Measurements from ENCODE around the gene IYD.
"Not testable (repeated sequence)": the region's sequence is repeated elsewhere in the genome, so short reads cannot be mapped to it uniquely, and the experiment has no call there.

IYD gene

DNA sequence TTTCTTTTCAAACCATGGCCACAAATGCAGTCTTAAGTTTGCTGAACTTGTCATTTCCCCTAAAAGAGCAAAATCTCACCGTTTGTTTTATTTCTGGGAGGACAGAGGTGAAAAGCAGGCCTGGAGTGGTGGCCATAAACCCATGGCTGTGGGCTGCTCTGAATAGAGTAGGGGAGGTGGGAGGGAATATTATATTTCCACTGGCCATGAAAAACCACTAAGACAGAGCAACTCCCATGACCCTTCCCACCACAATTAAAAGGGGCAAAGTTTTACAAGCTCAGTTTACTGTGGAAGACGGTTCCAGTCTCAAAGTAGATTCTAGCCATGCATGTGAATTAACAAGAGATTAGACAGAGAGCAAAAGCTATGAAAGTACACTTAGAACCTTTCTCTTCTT lies 59.0 kb downstream of the IYD start:
- no peaks in the 10 kb centered on the region for H3K36me3 Mint-ChIP-seq (ENCODE audit: insufficient read depth)
- no peaks in the 10 kb centered on the region for H3K27me3 Mint-ChIP-seq
- DNase-seq (ENCODE audit: low spot score in 2 of 2) (no peak), ATAC-seq (replicated peaks; ENCODE audit: extremely low read depth, poor library complexity, severe bottlenecking) (no peak)
- no peak overlapping the region for H3K4me3 Mint-ChIP-seq
- no peaks in the 10 kb centered on the region for H3K9me3 Mint-ChIP-seq
- H3K27ac Mint-ChIP-seq (ENCODE audit: low read depth) = no peak overlapping the region
- no peaks in the 10 kb centered on the region for H3K4me1 Mint-ChIP-seq

DNA sequence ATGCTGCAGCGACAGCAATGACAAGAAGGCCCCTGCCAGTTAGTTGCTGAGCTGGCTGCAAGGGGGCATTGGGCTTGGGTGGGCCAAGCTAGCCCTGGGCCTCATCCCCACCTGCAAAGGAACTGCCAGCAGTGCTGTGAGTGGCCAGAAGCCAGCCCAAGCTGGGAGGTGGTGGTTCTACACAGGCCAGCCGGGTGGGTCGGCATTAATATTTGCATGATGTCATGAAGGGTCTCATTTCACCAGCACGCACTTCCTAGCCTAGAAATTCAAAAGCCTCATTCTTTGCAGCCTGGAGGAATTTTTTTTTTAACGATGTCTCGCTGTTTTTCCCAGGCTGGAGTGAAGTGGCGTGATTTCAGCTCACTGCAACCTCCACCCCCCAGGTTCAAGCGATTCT lies 62.0 kb downstream of the IYD start:
- Mint-ChIP-seq H3K36me3 (ENCODE audit: insufficient read depth) (no peaks in the 10 kb centered on the region), H3K4me3 (no peak overlapping the region), H3K27me3 (no peaks in the 10 kb centered on the region), H3K27ac (ENCODE audit: low read depth) (no peak overlapping the region), H3K9me3 (no peaks in the 10 kb centered on the region), H3K4me1 (no peaks in the 10 kb centered on the region)
- DNase-seq (ENCODE audit: low spot score in 2 of 2) = no peak
- no peak for ATAC-seq (replicated peaks; ENCODE audit: extremely low read depth, poor library complexity, severe bottlenecking)

DNA sequence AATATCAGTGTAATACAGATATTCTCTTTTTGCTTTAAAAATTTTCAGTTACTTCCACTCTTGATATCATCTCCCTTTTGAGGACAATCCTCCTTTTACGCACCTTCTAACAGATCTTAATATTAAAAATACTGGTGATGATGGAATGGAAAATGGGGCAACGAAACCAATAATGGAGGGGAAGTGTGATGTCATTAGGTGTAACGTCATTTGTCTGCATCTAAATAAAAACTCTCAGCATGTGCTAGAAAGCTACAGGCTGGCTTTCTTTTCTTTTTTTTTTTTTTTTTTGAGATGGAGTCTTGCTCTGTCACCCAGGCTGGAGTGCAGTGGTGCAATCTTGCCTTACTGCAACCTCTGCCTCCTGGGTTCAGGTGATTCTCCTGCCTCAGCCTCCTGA lies 66.5 kb downstream of the IYD start:
- H3K36me3 Mint-ChIP-seq (ENCODE audit: insufficient read depth) = no peaks in the 10 kb centered on the region
- peaks cover 5% of the 10 kb centered on the region for H3K4me1 Mint-ChIP-seq
- H3K27ac Mint-ChIP-seq (ENCODE audit: low read depth) = no peak overlapping the region
- H3K9me3 Mint-ChIP-seq = peaks cover 4% of the 10 kb centered on the region
- ATAC-seq (replicated peaks; ENCODE audit: extremely low read depth, poor library complexity, severe bottlenecking) = no peak
- H3K4me3 Mint-ChIP-seq = no peak overlapping the region
- no peaks in the 10 kb centered on the region for H3K27me3 Mint-ChIP-seq
- no peak for DNase-seq (ENCODE audit: low spot score in 2 of 2)

DNA sequence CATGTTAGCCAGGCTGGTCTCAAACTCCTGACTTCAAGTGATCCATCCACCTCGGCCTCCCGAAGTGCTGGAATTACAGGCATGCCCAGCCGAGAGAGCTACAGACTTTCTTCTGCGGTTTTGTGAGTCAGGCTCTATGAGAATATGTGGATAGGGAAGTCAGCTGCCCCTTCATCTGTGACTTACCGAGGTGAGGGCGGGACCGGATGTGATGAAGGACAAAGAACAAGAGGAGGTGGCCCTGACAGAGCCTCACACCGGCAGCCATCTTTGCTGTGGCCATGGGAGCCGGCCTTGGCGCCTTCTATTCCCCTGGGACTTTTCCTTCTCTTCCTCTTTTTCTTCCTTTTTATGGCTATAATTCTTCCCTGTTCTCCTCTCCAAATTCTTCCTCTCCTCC lies 67.0 kb downstream of the IYD start:
- no peak for DNase-seq (ENCODE audit: low spot score in 2 of 2)
- no peak overlapping the region for H3K4me3 Mint-ChIP-seq
- H3K27me3 Mint-ChIP-seq = no peaks in the 10 kb centered on the region
- H3K4me1 Mint-ChIP-seq = peaks cover 5% of the 10 kb centered on the region
- peaks cover 4% of the 10 kb centered on the region for H3K9me3 Mint-ChIP-seq
- ATAC-seq (replicated peaks; ENCODE audit: extremely low read depth, poor library complexity, severe bottlenecking) = no peak
- H3K36me3 Mint-ChIP-seq (ENCODE audit: insufficient read depth) = no peaks in the 10 kb centered on the region
- no peak overlapping the region for H3K27ac Mint-ChIP-seq (ENCODE audit: low read depth)

DNA sequence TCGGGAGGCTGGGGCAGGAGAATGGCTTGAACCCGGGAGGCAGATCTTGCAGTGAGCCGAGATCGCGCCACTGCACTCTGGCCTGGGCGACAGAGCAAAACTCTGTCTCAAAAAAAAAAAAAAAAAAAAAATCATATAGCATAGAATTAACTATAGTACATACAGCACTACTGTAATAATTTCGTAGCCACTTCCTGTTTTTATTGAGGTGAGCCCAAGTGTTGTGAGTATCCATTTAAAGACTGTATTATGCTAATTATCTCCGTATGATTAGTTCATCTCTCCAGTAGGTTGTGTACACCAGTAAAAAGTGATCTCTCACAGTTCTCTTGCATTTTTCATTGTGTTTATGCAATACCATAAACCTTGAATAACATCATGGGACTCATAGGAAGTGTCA lies 70.6 kb downstream of the IYD start:
- no peak for DNase-seq (ENCODE audit: low spot score in 2 of 2)
- ATAC-seq (replicated peaks; ENCODE audit: extremely low read depth, poor library complexity, severe bottlenecking) = peak; percentile 62
- Mint-ChIP-seq H3K4me3 (no peak overlapping the region), H3K27ac (ENCODE audit: low read depth) (no peak overlapping the region), H3K9me3 (peaks cover 4% of the 10 kb centered on the region), H3K27me3 (peaks cover 5% of the 10 kb centered on the region), H3K4me1 (peaks cover 5% of the 10 kb centered on the region), H3K36me3 (ENCODE audit: insufficient read depth) (no peaks in the 10 kb centered on the region)

DNA sequence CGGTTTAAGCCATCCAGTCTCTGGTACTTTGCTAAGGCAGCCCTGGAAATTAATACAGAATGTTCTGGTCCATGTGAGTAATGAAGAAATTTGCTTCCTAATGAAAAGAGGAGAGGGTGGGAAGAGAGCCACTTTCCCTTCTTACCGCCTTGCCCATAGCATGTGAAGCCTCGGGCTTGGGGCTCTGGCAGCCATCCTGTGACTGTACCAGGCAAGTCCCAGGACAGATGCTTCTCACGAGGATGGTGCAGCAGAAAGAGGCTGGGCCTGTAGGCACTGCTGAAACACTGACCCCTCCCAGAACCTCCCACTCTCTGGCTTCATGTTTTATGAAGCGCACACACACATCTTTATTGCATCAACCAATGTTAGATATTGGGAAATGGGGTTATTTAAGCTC lies 74.8 kb downstream of the IYD start:
- peaks cover 5% of the 10 kb centered on the region for H3K4me1 Mint-ChIP-seq
- H3K4me3 Mint-ChIP-seq = no peak overlapping the region
- ATAC-seq (replicated peaks; ENCODE audit: extremely low read depth, poor library complexity, severe bottlenecking) (no peak), DNase-seq (ENCODE audit: low spot score in 2 of 2) (no peak)
- H3K9me3 Mint-ChIP-seq = peaks cover 4% of the 10 kb centered on the region
- peaks cover 21% of the 10 kb centered on the region for H3K27me3 Mint-ChIP-seq
- H3K27ac Mint-ChIP-seq (ENCODE audit: low read depth) = no peak overlapping the region
- H3K36me3 Mint-ChIP-seq (ENCODE audit: insufficient read depth) = no peaks in the 10 kb centered on the region

DNA sequence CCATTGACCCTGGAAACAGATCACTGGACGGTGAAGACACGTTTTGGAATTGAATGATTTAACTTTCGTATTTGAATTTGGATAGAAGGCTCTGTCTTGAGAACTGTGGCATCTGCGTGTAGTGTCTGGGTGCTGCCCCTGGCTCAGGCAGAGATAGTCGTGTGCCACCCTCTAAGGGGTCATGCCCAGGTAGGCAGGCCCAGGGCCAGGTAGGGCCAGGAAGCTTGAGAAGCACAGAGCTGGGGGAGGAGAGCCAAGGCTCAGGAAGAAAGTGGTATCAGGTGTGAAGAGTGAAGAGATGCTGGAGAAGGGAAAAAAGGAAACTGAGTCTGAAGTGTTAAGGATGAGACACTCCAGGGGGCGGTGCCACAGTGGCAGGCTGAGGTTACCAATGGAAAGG lies 75.5 kb downstream of the IYD start:
- peaks cover 5% of the 10 kb centered on the region for H3K4me1 Mint-ChIP-seq
- ATAC-seq (replicated peaks; ENCODE audit: extremely low read depth, poor library complexity, severe bottlenecking) (no peak), DNase-seq (ENCODE audit: low spot score in 2 of 2) (no peak)
- no peaks in the 10 kb centered on the region for H3K36me3 Mint-ChIP-seq (ENCODE audit: insufficient read depth)
- peaks cover 4% of the 10 kb centered on the region for H3K9me3 Mint-ChIP-seq
- no peak overlapping the region for H3K27ac Mint-ChIP-seq (ENCODE audit: low read depth)
- peaks cover 21% of the 10 kb centered on the region for H3K27me3 Mint-ChIP-seq
- no peak overlapping the region for H3K4me3 Mint-ChIP-seq

DNA sequence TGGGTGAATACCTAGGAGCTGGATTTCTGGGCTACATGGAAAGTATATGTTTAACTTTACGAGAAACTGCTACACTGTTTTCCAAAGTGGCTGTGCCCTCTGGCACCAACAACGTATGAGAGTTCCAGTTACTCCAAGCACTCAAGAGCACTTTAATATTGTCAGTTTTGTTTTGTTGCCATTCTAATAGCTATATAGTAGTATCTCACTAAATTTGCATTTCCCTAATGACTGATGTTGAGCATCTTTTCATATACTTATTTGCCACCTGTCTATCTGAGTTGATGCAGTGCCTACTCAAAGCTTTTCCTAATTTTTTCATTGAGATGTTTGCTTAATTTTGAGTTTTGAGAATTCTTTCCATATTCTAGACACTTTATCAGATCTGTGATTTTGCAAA lies 76.7 kb downstream of the IYD start:
- Mint-ChIP-seq H3K4me3 (no peak overlapping the region), H3K9me3 (no peaks in the 10 kb centered on the region)

DNA sequence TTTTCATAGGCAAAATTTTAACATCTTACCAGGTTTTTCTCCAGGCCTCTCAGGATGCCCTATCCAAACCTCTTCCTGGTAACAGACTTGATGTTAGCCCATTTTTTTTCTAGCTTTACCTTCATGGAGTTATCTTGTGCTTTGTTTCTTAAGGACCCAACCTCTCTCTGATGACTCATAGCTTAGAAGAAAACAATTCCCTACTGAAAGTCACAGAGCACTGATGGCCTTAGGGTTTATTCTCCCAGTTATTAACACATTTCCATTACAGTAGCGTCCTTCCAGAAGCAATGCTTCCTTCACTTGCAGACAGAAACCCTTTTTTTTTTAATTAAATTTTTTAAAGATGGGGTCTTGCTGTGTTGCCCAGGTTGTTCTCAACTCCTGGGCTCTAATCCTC lies 79.4 kb downstream of the IYD start:
- H3K4me1 Mint-ChIP-seq = no peaks in the 10 kb centered on the region
- no peak overlapping the region for H3K4me3 Mint-ChIP-seq
- no peaks in the 10 kb centered on the region for H3K9me3 Mint-ChIP-seq
- H3K27ac Mint-ChIP-seq (ENCODE audit: low read depth) = no peak overlapping the region
- DNase-seq (ENCODE audit: low spot score in 2 of 2) (no peak), ATAC-seq (replicated peaks; ENCODE audit: extremely low read depth, poor library complexity, severe bottlenecking) (no peak)
- H3K36me3 Mint-ChIP-seq (ENCODE audit: insufficient read depth) = no peaks in the 10 kb centered on the region
- H3K27me3 Mint-ChIP-seq = peaks cover 21% of the 10 kb centered on the region

More for the DNA sequence above, 76.7 kb downstream of the IYD start:
- no peak for DNase-seq (ENCODE audit: low spot score in 2 of 2)
- no peak overlapping the region for H3K27ac Mint-ChIP-seq (ENCODE audit: low read depth)
- H3K36me3 Mint-ChIP-seq (ENCODE audit: insufficient read depth) = no peaks in the 10 kb centered on the region
- ATAC-seq (replicated peaks; ENCODE audit: extremely low read depth, poor library complexity, severe bottlenecking) = no peak
- no peaks in the 10 kb centered on the region for H3K4me1 Mint-ChIP-seq
- H3K27me3 Mint-ChIP-seq = peaks cover 21% of the 10 kb centered on the region

DNA sequence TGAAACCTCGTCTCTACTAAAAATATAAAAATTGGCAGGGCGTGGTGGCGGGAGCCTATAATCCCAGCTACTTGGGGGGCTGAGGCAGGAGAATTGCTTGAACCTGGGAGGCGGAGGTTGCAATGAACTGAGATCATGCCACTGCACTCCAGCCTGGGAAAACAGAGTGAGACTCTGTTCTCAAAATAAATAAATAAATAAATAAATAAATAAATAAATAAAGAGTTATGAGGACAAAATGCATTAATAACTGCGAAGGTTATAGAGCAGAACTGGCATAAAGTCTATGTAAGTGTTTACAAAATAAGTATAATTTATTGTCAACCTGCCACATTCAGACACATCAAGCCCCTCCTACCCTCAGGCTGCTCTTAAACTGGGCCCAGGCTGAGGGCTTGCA lies 80.2 kb downstream of the IYD start:
- ATAC-seq (replicated peaks; ENCODE audit: extremely low read depth, poor library complexity, severe bottlenecking); H3K36me3 Mint-ChIP-seq (ENCODE audit: insufficient read depth); H3K4me1 Mint-ChIP-seq; H3K9me3 Mint-ChIP-seq; H3K27ac Mint-ChIP-seq (ENCODE audit: low read depth); DNase-seq (ENCODE audit: low spot score in 2 of 2); H3K4me3 Mint-ChIP-seq: not testable (repeated sequence)
- peaks cover 19% of the 10 kb centered on the region for H3K27me3 Mint-ChIP-seq

DNA sequence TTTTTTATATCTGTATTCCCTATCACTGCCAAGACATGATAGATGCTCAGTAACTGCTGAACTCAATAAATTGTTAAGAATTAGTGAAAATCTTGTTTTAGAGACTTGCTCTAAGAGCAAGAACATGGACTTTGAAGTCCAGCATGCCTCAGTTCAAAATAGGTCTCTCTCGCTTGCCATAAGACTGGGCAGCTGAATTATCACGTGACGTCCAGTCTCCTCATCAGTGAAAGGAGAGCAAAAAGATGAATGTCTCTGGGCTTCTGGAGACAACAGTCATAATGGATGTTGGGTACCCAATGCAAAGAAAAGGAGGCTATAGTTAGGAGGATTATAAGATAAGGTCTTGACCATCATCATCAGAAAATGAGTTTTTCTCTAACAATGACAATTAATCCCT lies 82.1 kb downstream of the IYD start:
- H3K4me3 Mint-ChIP-seq = no peak overlapping the region

DNA sequence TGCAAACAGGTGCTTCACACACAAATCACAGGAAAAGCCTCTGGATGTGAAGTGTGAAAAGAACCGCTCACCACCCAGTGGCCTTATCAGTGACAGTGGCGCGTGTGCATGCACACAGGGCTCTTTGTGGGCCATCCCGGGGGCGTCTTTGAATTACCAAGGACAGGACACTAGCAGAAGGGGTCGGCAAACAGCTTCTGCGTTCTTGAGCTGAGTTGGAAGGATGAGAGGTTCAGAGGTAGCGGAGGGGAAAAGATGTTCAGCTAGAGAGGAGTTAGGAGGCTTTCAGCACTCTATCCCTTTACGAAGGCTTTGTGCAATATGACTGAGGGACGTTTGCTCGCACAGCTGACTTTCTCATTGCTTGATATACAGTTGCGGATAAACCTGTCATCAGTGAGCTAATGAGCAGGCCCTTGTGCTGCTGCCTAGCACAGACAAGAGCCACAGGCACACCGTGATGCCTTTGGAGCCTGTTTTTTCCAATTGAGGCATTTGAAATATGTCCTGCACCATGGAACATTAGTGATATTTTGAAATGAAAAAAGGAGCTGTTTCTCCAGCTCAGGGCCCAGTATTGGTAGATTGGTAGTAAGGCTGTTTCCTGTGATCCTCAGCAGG lies 83.1 kb downstream of the IYD start:
- Mint-ChIP-seq H3K9me3 (no peaks in the 10 kb centered on the region), H3K36me3 (ENCODE audit: insufficient read depth) (no peaks in the 10 kb centered on the region), H3K27me3 (peaks cover 19% of the 10 kb centered on the region), H3K27ac (ENCODE audit: low read depth) (no peak overlapping the region), H3K4me3 (no peak overlapping the region), H3K4me1 (no peaks in the 10 kb centered on the region)
- ATAC-seq (replicated peaks; ENCODE audit: extremely low read depth, poor library complexity, severe bottlenecking) (no peak), DNase-seq (ENCODE audit: low spot score in 2 of 2) (no peak)

More for the DNA sequence above, 82.1 kb downstream of the IYD start:
- Mint-ChIP-seq H3K36me3 (ENCODE audit: insufficient read depth) (no peaks in the 10 kb centered on the region), H3K4me1 (no peaks in the 10 kb centered on the region), H3K27ac (ENCODE audit: low read depth) (no peak overlapping the region), H3K9me3 (no peaks in the 10 kb centered on the region), H3K27me3 (peaks cover 18% of the 10 kb centered on the region)
- ATAC-seq (replicated peaks; ENCODE audit: extremely low read depth, poor library complexity, severe bottlenecking) = no peak
- no peak for DNase-seq (ENCODE audit: low spot score in 2 of 2)

DNA sequence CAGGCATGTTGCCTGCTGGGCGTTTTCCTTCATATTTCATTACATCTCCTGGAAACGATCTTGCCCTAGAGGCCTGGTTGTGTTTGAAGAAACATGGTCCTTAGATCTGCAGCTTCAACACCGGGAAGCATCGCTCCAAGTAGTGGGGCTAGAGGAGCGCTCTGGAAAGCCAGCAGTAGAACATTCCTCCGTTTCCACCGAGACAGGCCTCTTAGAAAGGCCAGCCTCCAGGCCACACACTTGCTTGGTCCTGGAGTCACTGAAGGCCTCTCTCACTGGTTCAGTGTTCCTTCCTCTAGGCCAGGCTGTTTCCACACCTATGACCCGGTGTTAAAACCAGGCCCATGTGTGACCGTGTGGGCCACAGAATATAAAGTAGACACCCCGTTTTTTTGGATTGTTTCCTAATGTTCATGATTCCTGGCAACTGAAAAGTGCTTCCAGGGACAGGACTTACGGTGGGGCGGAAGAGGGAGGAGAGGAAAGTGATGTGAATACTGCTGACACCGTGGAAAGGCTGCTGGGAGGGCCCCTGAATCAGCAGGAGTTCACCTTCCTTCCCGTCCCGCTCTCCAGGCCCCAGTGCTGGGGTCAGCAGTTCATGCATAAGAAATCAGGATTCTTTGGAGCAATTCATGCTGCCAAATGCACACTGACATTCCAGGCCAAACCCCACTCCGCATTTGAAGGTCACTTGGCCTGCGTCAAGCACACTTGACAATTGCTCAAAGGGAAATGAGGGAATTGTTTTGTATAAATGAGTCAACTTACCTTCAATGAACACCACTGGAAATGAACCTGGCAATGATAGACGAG lies 83.8 kb downstream of the IYD start:
- H3K27me3 Mint-ChIP-seq = peaks cover 19% of the 10 kb centered on the region
- no peaks in the 10 kb centered on the region for H3K4me1 Mint-ChIP-seq
- ATAC-seq (replicated peaks; ENCODE audit: extremely low read depth, poor library complexity, severe bottlenecking) (no peak), DNase-seq (ENCODE audit: low spot score in 2 of 2) (no peak)
- no peaks in the 10 kb centered on the region for H3K36me3 Mint-ChIP-seq (ENCODE audit: insufficient read depth)
- no peak overlapping the region for H3K4me3 Mint-ChIP-seq
- H3K27ac Mint-ChIP-seq (ENCODE audit: low read depth) = no peak overlapping the region
- no peaks in the 10 kb centered on the region for H3K9me3 Mint-ChIP-seq

All from central memory CD8-positive, alpha-beta T cell (primary cell).